ENCODE measurements around the gene GMPS. TPM values are rescaled to one million over a fixed set of nuclear protein-coding genes. Genes with fewer than 3 reads are reported as not detected.
A peak's percentile ranks its signal among the peaks of the same experiment; 100 is the strongest.

The GMPS gene
- total and polyA plus RNA-seq, 9 of the 15 experiments (the other 6 are each of a cell fraction or from before 2014, with no cell fraction given) = 73.7 to 282 (median 156) TPM

DNA sequence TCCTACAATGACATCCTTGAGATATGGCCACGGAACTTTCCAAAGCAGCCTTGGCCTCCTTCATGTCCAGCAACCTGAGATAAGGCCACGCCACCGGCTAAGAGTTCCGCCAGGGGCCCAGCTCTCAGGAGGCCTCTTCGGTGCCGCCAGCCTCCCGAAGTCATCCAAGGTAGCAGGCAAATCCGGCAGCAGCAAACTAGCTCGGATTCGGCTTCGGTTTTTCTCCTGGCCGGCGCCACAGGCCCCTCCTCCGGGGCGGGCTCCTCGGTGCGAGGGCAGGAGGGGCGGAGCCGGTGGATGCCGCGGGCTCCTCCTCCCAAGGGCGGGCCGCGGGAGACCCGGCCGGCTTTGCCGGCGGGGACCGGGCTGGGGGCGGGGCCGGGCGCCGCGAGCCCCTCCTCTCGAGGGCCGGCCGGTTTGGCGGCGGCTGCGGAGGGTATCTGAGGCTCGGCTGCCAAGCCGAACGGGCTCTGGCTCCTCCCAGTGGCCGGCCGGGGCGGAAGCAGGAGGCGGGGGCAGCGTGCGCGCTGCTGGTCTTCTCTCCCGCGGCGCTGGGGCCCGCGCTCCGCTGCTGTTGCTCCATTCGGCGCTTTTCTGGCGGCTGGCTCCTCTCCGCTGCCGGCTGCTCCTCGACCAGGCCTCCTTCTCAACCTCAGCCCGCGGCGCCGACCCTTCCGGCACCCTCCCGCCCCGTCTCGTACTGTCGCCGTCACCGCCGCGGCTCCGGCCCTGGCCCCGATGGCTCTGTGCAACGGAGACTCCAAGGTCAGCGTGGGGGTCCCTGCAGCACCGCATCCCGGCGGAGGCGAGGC, at the start of gene GMPS (continued):
- TF ChIP-seq, protein P1, sequence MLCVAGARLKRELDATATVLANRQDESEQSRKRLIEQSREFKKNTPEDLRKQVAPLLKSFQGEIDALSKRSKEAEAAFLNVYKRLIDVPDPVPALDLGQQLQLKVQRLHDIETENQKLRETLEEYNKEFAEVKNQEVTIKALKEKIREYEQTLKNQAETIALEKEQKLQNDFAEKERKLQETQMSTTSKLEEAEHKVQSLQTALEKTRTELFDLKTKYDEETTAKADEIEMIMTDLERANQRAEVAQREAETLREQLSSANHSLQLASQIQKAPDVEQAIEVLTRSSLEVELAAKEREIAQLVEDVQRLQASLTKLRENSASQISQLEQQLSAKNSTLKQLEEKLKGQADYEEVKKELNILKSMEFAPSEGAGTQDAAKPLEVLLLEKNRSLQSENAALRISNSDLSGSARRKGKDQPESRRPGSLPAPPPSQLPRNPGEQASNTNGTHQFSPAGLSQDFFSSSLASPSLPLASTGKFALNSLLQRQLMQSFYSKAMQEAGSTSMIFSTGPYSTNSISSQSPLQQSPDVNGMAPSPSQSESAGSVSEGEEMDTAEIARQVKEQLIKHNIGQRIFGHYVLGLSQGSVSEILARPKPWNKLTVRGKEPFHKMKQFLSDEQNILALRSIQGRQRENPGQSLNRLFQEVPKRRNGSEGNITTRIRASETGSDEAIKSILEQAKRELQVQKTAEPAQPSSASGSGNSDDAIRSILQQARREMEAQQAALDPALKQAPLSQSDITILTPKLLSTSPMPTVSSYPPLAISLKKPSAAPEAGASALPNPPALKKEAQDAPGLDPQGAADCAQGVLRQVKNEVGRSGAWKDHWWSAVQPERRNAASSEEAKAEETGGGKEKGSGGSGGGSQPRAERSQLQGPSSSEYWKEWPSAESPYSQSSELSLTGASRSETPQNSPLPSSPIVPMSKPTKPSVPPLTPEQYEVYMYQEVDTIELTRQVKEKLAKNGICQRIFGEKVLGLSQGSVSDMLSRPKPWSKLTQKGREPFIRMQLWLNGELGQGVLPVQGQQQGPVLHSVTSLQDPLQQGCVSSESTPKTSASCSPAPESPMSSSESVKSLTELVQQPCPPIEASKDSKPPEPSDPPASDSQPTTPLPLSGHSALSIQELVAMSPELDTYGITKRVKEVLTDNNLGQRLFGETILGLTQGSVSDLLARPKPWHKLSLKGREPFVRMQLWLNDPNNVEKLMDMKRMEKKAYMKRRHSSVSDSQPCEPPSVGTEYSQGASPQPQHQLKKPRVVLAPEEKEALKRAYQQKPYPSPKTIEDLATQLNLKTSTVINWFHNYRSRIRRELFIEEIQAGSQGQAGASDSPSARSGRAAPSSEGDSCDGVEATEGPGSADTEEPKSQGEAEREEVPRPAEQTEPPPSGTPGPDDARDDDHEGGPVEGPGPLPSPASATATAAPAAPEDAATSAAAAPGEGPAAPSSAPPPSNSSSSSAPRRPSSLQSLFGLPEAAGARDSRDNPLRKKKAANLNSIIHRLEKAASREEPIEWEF (CRISPR knock-in tag; IDR thresholded peaks at IDR 0.05) = no peak
- TF ChIP-seq ZNF354B (CRISPR knock-in tag; IDR thresholded peaks at IDR 0.05) (no peak), RERE (CRISPR knock-in tag; IDR thresholded peaks at IDR 0.05; ENCODE audit: borderline replicate concordance) (no peak), L3MBTL2 (IDR thresholded peaks at IDR 0.05) (peak; percentile 79), PRMT5 (CRISPR knock-in tag; IDR thresholded peaks at IDR 0.05) (no peak), EP400 (IDR thresholded peaks at IDR 0.05) (peak; percentile 59; the same call in 1 of the 2 replicates), PHF21A (IDR thresholded peaks at IDR 0.05; ENCODE audit: borderline replicate concordance, low read depth) (no peak), BCOR (IDR thresholded peaks at IDR 0.05) (no peak), PPARD (CRISPR knock-in tag; IDR thresholded peaks at IDR 0.05) (no peak), ZSCAN29 (IDR thresholded peaks at IDR 0.05) (peak; percentile 96), RB1 (IDR thresholded peaks at IDR 0.05; ENCODE audit: low read depth) (peak; percentile 95), ZNF212 (CRISPR knock-in tag; IDR thresholded peaks at IDR 0.05) (no peak), SAP30 (IDR thresholded peaks at IDR 0.05; ENCODE audit: borderline replicate concordance, insufficient read depth, low read depth, low read length, poor library complexity, severe bottlenecking) (peak; percentile 22)

All from K562 (cell line).